GM19099 (cell line): Measurements from ENCODE around the gene IRF6.

Experiments
- POLR2A ChIP-seq: IDR thresholded peaks from 3 replicates; pipeline ENCODE4 v1.6.1; 2011; ENCODE audit warnings: low read depth; ENCODE audit not compliant: insufficient read length; ENCODE audit errors: extremely low read depth

The IRF6 gene

GRCh38 chr1:209759829-209760359 lies 46.0 kb downstream of the IRF6 start:
- TF ChIP-seq POLR2A = no peak

DNA sequence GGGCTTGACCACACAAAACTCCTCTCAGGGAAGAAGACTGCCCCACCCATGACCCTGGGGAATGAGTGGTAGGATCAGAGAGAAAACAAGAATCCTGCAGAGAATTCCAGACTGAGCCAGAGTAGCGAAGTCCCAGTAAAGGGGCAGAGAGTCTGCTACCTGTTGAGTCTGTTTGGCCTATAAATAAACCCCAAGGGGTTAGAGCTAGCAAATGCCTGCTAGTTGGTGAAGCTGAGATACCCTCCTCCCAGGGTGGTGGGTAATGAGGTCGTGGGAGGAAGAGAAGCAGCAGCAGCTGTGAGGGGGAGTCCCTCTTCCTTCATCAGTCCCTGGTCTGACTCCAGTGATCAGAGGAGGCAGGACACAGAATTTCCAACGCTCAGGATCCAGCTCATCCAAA lies 47.5 kb downstream of the IRF6 start:
- no peak for TF ChIP-seq POLR2A

DNA sequence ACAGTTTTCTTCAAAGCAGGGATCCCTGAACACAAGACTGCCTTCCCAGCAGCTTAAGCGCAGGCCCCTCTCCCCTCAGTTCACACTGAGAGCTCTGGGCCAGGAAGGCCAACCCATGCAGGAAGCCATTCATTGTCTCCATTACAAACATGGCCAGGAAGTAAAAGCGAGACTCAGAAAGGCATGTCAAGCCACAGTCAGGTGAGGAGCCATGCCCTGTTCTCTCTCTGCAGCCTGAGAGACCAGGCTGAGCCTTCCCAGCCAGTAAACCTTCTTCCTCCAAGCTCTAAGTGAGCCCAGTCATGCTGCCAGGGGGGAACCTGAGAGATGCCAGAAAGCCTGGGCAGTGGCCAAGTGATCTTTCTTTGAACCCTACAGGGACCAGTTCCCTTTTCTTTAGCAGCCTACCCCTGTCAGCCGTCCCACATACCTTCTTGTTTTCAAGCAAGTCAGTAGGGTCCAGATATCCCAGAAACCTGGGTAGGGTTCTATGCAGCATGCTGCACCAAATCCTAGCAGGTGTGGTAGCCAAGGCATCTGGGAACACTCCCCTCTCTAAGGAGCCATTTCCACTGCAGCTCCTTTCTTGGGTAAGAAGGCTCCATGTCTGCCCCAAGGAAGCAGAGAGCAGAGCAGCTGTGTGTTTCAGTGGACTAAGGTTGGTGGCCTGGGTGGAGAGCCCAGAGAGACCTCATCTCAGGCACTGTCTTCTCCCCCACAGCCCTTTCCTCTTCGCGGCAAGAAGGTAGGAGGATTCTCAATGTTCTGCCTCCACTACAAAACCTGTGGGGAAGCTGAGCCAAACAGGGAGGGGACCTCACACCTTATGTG lies 49.1 kb downstream of the IRF6 start:
- TF ChIP-seq POLR2A = peak; percentile 58

- peak; percentile 85 for TF ChIP-seq POLR2A
Observed at GRCh38 chr1:209755926-209756614, 49.9 kb downstream of the IRF6 start, which contains the start of gene TRAF3IP3. Gene TRAF3IP3 (plus strand): TSS chr1:209756053. CDS start chr1:209760040, 3,987 bp downstream.

DNA sequence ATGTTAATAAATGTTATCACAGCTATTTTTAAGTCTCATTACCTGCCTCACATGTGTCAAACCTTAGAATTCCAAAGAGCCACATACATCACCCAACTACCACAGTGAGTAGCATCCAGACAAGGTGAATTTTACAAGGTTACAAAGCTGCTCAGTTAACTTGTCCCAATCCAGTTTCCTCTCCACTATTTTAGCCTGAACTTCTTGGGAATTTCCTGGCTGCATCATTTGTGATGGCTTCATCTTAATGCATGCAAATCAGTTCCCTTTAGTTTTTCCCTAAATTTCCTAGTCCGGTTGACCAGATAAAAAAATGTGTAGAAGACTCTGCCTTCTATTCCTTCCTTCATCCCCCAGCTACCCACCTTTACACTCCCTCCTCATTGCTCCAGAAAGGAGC lies 50.7 kb downstream of the IRF6 start:
- TF ChIP-seq POLR2A = no peak

DNA sequence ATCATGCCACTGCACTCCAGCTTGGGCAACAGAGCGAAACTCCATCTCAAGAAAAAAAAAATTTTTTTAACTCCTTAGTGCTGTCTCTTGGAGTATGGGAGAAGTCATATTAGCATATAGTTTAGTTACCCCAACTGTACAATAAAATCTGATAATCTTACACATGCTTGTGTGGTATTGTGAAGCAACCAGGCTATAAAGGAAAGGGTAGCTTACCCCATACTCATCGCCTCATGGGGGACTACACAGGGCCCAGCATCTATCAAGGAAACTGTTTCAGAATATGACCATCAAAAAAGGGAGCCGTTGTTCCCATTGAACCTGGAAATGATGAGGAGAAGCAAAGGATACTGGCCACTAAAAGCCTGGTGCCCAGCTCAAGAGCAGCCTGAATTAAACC lies 53.1 kb downstream of the IRF6 start:
- no peak for TF ChIP-seq POLR2A

GRCh38 chr1:209751627-209752231 lies 54.2 kb downstream of the IRF6 start:
- TF ChIP-seq POLR2A = peak; percentile 20

DNA sequence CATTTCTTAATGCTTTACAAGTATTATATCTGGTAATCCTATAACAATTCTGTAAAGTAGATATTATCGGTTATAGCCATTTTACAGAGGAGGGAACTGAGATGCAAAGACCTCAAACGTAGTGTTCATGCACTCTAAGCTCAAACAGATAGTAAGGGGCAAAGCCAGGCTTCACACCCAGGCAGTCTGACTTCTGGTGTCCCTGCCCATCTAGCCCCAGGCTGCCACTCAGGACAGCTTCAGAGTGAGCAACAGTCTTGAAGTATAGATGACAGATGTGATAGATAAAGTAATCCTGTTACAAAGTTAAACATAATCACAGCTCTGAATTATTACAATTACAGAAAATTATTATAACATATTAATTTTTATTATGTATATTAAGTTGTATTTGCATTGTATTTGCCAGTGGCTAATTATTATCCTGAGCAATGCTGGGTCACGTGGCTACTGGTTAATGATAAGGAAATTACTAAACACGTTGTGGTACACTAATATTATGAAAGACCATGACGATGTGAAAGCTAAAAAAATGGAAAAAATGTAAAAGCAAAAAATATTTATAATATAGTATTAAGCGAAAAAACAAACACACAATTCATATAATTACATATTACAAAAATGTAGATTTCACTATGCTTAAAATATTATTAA lies 56.1 kb downstream of the IRF6 start:
- TF ChIP-seq POLR2A = no peak

GRCh38 chr1:209749205-209749604 lies 56.7 kb downstream of the IRF6 start:
- TF ChIP-seq POLR2A = no peak

- TF ChIP-seq POLR2A = no peak
Observed at GRCh38 chr1:209748620-209749019, 57.3 kb downstream of the IRF6 start.

DNA sequence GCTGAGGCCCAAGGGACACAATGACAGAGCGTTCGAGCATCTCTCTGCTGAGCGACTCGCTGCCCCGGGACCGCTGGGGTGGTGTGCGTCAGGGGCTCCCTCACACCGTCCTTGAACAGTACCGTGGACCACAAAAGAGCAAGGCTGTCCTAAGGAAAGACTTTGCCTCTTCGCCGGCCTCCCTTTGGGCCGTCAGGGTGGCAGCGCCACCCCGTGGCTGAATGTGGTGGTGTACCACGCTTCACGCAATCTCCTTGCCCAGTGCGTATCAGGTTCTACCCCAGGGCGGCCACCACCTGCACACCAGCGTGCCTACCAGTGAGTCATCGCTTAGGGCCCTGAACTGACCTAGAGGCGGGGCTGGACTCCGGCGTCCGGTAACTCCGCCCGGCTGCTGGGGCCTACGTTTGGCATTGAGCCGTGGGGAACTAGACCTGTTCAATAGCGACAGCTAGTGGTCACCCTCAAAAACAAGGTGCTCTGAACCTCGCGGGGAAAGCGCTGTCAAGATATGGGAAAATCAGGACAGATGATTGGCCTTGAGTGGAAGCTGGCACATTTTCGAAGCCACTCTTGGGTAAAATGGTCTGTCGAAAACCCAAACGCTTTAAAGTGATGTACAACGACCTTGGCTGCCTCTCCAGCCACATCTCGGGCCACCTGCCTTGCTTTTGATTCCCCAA lies 58.2 kb downstream of the IRF6 start:
- peak; percentile 30 for TF ChIP-seq POLR2A

- no peak for TF ChIP-seq POLR2A
Observed at GRCh38 chr1:209746451-209747165, 59.3 kb downstream of the IRF6 start.

DNA sequence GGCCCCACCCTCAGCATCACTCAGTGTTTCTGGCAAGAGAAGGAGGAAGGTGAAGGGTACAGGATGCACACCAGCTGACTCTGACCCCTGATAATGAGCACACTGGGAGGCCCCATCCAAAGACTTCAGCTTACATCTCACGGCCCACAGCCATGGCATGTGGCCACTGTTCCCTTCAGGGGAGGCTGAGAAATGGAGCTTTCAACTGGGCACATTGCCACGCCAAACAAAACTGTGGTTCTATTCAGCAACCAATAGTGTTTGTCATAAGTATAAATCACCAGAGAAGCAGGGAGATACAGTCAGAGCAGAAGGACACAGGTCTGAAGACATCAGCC lies 62.8 kb downstream of the IRF6 start:
- TF ChIP-seq POLR2A = no peak
